Ramos (cell line): Measurements from ENCODE around the gene SARS1.

Source experiments
- in situ Hi-C: fragments of 300-500 bp; cut with MboI; formaldehyde crosslinking; loops from one replicate; pipeline ENCODE4 v1.14.3; 2022; ENCODE audit warnings: low sequenced_read_pairs; ENCODE audit not compliant: unreplicated experiment

The SARS1 gene

DNA sequence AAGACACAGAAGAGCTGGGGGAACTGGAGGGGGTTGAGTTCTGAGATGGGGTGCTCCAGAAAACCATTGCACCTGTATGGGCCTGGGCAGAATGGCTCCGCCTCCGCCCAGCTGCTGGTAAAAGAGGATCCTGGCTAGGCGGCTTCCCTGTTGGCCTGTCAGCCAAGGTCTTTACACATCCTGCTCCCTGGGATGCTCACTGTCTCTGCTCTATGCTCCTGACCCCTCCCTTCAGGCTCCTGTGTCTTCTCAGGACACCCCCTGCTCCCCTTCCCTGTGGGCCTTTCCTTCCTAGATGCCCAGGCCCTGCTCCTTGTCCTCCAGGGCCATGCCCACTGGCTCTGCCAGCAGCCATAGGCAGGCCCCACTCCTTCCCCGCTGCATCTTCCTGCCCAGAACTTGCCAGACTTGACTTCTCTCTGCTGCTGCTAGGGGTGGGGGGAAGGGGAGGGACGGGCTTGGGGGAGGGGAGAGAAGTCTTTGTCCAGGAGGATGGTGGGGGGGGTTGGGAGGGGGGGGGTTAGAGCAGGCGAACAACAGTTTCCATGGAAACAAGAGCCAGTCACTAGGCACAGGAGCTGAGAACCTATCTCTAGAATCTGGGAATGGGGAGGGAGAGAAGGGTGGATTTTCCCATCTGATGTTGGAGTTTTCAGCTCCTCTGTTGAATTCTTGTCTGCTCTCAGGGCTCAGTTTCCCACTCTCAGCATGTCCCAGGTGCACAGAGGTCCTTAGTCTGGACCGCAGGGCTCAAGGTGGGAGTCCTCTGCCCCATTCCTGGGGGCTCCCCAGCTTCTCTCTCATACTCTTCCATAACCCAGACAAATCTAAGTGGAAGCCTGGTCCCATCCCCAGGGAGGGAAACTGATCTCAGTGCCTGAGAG lies 46.2 kb downstream of the SARS1 start:
- in situ Hi-C loops: loop anchor here (5.0 kb wide), 1 partner anchor 142 kb away; no protein-coding TSS in a partner anchor

DNA sequence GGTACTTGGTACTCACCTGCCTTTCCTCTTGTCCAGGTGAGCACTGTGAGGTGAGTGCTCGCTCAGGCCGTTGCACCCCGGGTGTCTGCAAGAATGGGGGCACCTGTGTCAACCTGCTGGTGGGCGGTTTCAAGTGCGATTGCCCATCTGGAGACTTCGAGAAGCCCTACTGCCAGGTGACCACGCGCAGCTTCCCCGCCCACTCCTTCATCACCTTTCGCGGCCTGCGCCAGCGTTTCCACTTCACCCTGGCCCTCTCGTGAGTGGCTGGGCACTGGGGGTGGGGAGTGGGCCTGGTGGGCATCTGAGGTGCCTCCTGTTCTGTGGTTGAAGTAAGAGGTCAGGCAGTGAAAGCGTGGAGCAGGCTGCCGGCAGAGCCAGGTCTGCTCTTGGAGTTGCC lies 47.3 kb downstream of the SARS1 start:
- in situ Hi-C loops: loop anchor here (5.0 kb wide), 1 partner anchor 141 kb away; no protein-coding TSS in a partner anchor

DNA sequence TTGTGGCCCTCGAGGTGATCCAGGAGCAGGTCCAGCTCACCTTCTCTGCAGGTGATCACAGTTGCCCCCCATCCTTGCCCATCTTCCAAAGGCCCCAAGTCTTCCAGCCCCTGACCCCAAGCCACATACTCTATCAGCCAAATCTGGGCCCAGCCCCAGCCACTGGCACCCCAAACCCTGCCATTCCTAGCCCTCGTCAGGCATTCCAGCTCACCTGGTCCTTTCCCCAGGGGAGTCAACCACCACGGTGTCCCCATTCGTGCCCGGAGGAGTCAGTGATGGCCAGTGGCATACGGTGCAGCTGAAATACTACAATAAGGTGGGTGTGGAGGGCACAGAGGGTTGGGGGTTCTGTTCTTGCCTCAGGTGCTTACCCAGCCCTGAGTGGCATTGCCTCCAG lies 47.9 kb downstream of the SARS1 start:
- in situ Hi-C loops: loop anchor here (5.0 kb wide), 1 partner anchor 141 kb away; no protein-coding TSS in a partner anchor

DNA sequence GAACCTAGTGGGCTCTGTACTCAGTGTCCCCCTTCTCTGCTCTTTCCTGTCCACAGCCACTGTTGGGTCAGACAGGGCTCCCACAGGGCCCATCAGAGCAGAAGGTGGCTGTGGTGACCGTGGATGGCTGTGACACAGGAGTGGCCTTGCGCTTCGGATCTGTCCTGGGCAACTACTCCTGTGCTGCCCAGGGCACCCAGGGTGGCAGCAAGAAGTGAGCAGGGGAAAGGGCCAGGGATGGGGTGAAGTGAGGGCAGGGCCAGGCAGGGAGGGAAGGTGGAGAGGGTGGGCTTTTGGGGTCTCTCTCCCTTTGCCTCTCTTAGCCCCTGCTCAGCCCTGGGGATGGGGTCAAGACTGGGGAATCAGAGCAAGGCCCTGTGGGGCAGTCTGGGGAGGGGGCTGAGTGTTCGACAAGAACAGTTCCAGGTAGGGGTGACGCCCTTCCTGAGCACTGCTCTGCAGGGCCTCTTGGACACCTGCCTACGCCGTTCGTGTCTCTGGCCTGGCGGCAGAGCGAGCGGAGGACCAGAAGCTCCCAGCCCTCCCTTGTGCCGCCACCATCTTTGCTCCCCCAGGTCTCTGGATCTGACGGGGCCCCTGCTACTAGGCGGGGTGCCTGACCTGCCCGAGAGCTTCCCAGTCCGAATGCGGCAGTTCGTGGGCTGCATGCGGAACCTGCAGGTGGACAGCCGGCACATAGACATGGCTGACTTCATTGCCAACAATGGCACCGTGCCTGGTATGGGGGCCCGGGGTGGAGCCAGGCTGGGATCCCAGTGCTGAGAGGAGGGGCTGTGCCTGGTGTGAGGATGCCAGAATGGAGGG lies 48.7 kb downstream of the SARS1 start:
- in situ Hi-C loops: loop anchor here (5.0 kb wide), 1 partner anchor 140 kb away; no protein-coding TSS in a partner anchor

DNA sequence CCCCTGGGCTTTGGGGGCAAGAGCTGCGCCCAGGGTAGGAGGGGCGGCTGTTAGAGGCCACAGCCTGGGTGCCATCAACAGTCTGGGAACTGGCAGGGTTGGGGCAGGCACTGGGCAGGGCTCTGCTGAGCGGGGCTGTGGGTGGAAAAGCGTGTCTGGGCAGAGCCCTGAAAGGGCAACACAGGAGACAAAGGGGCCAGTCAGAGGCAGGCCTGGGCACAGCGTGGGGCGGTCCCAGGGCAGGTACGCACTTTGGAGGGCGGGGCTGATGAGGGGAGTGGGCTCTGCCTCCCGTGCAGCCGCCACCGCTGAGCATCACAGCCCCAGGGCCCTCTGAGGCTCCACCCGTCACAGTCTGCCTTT lies 49.5 kb downstream of the SARS1 start:
- in situ Hi-C loops: loop anchor here (5.0 kb wide), 1 partner anchor 139 kb away; no protein-coding TSS in a partner anchor

DNA sequence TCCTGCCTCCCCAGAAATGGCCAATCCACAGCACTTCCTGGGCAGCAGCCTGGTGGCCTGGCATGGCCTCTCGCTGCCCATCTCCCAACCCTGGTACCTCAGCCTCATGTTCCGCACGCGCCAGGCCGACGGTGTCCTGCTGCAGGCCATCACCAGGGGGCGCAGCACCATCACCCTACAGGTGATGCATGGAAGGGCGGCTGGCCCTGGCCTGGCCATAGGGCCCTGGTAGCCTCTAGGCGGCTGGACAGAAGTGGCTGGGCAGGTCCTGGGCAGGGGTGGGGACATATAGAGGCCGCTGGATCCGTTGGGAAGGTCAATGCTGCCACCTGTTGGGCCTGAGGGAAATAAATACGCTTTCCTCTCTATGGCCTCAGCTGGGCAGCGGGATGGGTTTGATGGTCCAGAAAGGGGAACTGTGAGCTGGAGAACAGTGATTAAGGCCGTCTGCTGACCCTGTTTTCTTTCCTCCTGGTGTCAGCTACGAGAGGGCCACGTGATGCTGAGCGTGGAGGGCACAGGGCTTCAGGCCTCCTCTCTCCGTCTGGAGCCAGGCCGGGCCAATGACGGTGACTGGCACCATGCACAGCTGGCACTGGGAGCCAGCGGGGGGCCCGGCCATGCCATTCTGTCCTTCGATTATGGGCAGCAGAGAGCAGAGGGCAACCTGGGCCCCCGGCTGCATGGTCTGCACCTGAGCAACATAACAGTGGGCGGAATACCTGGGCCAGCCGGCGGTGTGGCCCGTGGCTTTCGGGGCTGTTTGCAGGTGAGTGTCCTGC lies 50.1 kb downstream of the SARS1 start:
- in situ Hi-C loops: loop anchor here (5.0 kb wide), 1 partner anchor 139 kb away; no protein-coding TSS in a partner anchor

DNA sequence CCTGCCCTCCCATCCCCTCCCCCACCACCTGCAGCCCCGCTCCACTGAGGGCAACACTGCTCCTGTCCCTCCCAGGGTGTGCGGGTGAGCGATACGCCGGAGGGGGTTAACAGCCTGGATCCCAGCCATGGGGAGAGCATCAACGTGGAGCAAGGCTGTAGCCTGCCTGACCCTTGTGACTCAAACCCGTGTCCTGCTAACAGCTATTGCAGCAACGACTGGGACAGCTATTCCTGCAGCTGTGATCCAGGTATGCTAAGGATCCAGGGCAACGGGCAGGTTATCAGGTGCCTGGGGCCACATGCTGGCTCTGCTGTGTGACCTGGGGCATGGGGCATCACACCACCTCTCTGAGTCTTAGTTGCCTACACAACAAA lies 50.6 kb downstream of the SARS1 start:
- in situ Hi-C loops: loop anchor here (5.0 kb wide), 1 partner anchor 138 kb away; no protein-coding TSS in a partner anchor

DNA sequence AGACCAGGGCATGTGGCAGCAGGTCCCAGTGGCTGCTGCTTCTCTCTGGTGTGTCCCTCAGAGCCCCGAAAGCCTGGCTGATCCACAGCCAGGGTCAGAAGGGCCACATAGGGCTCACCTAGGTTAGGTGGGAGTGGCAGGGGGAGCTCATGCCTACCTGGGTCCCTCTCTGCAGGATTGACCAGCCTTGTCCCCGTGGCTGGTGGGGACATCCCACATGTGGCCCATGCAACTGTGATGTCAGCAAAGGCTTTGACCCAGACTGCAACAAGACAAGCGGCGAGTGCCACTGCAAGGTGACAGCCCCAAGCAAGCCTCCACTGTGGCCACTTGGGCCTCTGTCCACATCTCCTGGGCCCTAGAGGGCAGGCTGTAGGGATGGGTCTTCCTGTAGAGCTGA lies 51.3 kb downstream of the SARS1 start:
- in situ Hi-C loops: loop anchor here (5.0 kb wide), 1 partner anchor 267 kb away; no protein-coding TSS in a partner anchor

DNA sequence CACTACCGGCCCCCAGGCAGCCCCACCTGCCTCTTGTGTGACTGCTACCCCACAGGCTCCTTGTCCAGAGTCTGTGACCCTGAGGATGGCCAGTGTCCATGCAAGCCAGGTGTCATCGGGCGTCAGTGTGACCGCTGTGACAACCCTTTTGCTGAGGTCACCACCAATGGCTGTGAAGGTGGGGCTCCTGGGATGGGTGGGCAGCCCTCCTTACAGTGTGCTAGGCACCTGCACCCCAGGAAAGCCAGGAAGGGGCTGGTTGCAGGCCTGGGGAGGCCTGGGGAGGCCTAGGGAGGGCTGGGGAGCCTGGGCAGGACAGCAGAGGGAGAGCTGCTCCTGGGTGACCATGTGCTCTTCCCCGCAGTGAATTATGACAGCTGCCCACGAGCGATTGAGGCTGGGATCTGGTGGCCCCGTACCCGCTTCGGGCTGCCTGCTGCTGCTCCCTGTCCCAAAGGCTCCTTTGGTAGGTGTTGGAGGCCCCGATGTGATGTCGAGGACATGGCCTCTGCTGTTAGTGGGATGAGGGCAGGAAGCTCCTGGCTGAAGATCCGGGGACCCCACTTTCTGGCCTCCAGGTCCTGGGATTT lies 52.1 kb downstream of the SARS1 start:
- in situ Hi-C loops: loop anchor here (5.0 kb wide), 1 partner anchor 266 kb away; no protein-coding TSS in a partner anchor

DNA sequence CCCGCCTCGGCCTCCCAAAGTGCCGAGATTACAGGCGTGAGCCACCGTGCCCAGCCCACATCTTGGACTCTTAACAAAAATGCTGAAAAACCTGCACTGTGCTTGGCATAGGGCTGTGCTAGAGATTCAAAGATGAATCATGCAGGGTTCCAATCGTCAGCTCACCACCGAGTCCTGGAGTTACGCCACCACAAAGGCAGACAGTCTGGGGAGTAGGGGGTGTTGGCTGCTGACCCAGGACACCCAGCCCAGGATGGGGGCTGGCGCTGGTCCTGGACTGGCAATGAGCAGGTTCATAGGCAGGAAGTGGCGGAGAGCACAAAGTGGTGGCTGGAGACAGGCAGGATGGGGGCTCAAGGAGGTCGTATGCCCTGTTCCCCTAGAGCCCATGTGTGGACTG lies 53.2 kb downstream of the SARS1 start:
- in situ Hi-C loops: loop anchor here (5.0 kb wide), 1 partner anchor 265 kb away; no protein-coding TSS in a partner anchor

DNA sequence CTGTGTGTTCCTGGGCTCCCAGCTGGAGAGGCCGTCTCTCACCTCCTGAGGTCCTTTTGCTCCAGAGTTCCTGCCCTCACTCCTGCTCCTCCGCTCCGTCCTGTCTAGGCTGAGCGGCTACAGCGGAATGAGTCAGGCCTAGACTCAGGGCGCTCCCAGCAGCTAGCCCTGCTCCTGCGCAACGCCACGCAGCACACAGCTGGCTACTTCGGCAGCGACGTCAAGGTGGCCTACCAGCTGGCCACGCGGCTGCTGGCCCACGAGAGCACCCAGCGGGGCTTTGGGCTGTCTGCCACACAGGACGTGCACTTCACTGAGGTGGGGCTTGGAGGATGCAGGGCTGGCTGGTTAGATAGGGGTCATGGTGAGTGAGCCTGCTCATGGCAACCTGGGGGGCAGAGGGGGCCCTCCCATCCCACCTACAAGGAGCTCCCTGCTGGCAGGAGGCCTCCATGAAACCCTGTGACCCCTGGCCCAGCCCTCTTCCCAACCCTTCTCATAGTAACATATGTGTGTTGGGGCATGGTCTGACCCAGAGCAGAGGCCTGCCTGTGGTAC lies 54.1 kb downstream of the SARS1 start:
- in situ Hi-C loops: loop anchor here (5.0 kb wide), 1 partner anchor 264 kb away; no protein-coding TSS in a partner anchor

DNA sequence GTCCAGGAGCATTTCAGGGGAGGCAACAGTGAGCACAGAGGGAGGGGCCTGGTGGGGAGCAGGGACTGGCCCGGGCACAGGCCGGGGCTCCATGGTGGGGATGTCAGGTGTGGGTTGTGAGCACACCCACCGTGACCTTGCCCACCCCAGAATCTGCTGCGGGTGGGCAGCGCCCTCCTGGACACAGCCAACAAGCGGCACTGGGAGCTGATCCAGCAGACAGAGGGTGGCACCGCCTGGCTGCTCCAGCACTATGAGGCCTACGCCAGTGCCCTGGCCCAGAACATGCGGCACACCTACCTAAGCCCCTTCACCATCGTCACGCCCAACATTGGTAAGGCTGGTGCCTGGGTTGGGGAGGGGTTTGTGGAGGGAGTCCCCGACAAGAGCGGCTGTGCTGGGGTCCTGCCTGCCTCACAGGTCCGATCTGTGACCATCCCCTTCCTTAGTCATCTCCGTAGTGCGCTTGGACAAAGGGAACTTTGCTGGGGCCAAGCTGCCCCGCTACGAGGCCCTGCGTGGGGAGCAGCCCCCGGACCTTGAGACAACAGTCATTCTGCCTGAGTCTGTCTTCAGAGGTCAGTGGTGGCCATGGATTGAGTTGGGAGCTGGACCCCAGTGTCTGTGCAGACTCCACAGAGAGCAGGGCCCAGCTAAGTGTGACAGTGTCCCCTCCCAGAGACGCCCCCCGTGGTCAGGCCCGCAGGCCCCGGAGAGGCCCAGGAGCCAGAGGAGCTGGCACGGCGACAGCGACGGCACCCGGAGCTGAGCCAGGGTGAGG lies 54.9 kb downstream of the SARS1 start:
- in situ Hi-C loops: loop anchor here (5.0 kb wide), 1 partner anchor 264 kb away; no protein-coding TSS in a partner anchor

DNA sequence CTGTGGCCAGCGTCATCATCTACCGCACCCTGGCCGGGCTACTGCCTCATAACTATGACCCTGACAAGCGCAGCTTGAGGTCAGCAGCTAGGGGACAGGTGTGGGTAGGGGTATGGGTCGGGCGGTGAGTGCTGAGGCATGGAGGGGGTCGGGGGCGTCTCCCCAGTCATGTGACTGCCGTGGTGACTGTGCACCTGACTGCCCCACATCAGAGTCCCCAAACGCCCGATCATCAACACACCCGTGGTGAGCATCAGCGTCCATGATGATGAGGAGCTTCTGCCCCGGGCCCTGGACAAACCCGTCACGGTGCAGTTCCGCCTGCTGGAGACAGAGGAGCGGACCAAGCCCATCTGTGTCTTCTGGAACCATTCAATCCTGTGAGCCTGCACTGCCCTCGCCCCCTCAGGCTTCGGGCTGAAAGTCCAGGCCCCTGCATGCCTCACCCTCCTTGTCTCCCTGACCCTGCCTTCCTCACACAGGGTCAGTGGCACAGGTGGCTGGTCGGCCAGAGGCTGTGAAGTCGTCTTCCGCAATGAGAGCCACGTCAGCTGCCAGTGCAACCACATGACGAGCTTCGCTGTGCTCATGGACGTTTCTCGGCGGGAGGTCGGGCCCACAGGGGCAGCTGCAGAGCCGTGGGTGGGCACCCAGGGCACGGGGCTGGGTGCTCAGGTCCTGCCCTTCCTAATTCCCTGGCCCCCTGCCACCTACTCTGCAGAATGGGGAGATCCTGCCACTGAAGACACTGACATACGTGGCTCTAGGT lies 55.7 kb downstream of the SARS1 start:
- in situ Hi-C loops: loop anchor here (5.0 kb wide), 1 partner anchor 263 kb away; no protein-coding TSS in a partner anchor

DNA sequence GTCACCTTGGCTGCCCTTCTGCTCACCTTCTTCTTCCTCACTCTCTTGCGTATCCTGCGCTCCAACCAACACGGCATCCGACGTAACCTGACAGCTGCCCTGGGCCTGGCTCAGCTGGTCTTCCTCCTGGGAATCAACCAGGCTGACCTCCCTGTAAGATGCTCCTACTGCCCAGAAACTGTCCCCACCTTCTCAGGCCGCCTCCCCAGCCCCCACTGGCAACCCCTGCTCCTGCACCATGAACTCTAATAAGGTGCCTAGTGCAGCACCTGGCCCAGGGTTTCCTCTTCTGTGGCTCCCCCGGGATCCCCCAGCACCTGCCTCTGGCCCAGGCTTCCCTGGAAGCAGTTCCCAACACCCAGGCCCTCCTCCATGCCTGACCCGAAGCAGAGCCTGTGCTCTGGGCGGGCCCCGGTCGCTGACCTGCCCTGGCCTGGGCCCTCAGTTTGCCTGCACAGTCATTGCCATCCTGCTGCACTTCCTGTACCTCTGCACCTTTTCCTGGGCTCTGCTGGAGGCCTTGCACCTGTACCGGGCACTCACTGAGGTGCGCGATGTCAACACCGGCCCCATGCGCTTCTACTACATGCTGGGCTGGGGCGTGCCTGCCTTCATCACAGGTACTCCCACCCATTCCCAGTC lies 56.4 kb downstream of the SARS1 start:
- in situ Hi-C loops: loop anchor here (5.0 kb wide), 1 partner anchor 262 kb away; no protein-coding TSS in a partner anchor

DNA sequence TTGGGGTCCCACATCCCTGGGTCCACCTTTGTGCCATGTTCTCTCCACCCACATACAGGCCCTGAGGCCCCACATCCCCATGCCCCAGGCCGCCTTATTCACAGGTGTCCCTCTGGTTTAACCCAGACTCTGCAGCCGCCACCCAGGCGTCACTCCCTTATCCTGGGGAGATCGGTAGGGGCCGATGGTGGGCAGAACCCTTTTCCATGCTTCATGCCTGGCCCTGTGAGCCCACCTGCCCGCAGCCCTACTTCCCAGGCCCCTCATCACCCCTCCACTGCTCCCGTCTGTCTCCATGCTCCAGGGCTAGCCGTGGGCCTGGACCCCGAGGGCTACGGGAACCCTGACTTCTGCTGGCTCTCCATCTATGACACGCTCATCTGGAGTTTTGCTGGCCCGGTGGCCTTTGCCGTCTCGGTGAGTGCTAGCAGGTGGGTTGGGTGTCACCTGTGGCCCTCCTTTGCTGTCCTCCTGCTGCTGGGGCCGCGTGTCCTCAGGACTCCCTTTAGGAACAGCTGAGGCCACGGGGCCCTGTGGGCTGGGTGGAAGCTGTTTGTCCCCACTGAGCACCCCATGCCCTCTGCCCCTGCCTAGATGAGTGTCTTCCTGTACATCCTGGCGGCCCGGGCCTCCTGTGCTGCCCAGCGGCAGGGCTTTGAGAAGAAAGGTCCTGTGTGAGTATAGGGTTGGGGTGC lies 57.1 kb downstream of the SARS1 start:
- in situ Hi-C loops: no loop called here

DNA sequence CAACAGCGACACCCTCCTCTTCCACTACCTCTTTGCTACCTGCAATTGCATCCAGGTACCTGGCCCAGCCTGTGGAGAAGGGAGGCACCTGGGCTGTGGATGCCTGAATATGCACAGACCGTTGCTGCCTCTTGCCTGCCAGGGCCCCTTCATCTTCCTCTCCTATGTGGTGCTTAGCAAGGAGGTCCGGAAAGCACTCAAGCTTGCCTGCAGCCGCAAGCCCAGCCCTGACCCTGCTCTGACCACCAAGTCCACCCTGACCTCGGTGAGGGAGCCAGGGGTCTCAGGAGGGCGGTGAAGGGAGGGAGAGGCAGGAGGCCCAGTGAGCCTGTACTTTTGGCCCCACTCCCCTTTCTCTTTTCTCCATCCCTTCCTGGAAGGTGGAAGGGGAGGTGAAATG lies 57.7 kb downstream of the SARS1 start:
- in situ Hi-C loops: no loop called here
